ENCODE measurements around the gene DENND10.
"Not testable (repeated sequence)": the region's sequence is repeated elsewhere in the genome, so short reads cannot be mapped to it uniquely, and the experiment has no call there.

Gene DENND10

GRCh38 chr10:119143657-119144056, 39.7 kb downstream of the DENND10 start:
- no peak for ATAC-seq
- TF ChIP-seq ESRRG (CRISPR knock-in tag; IDR thresholded peaks at IDR 0.05): no peak
- no peak for TF ChIP-seq ZNF8 (CRISPR knock-in tag; IDR thresholded peaks at IDR 0.05)
- no peak for TF ChIP-seq ZNF565 (CRISPR knock-in tag; conservative IDR thresholded peaks at IDR 0.05; ENCODE audit: low read depth)
- TF ChIP-seq BACH2 (CRISPR knock-in tag; IDR thresholded peaks at IDR 0.05; ENCODE audit: borderline replicate concordance): no peak
- no peak for TF ChIP-seq TCF4 (CRISPR knock-in tag; IDR thresholded peaks at IDR 0.05; ENCODE audit: borderline replicate concordance)
- no peak for TF ChIP-seq GLIS3 (CRISPR knock-in tag; IDR thresholded peaks at IDR 0.05)
- no peak for TF ChIP-seq PATZ1 (CRISPR knock-in tag; IDR thresholded peaks at IDR 0.05; ENCODE audit: borderline replicate concordance)
- TF ChIP-seq CSRNP3 (CRISPR knock-in tag; IDR thresholded peaks at IDR 0.05): no peak
- no peak for TF ChIP-seq CSDC2 (CRISPR knock-in tag; IDR thresholded peaks at IDR 0.05)
- TF ChIP-seq ARNTL (CRISPR knock-in tag; IDR thresholded peaks at IDR 0.05; ENCODE audit: borderline replicate concordance, low read depth): no peak

- TF ChIP-seq SNAI2 (CRISPR knock-in tag; IDR thresholded peaks at IDR 0.05): no peak
- TF ChIP-seq BACH2 (CRISPR knock-in tag; IDR thresholded peaks at IDR 0.05; ENCODE audit: borderline replicate concordance): no peak
- no peak for TF ChIP-seq ZNF565 (CRISPR knock-in tag; conservative IDR thresholded peaks at IDR 0.05; ENCODE audit: low read depth)
- TF ChIP-seq ISL1 (CRISPR knock-in tag; IDR thresholded peaks at IDR 0.05): no peak
- TF ChIP-seq PATZ1 (CRISPR knock-in tag; IDR thresholded peaks at IDR 0.05; ENCODE audit: borderline replicate concordance): no peak
- ATAC-seq: no peak
These were observed 45.2 kb downstream of the DENND10 start for GRCh38 chr10:119149157-119149556.

GRCh38 chr10:119149729-119150128, 45.8 kb downstream of the DENND10 start:
- ATAC-seq: peak; percentile 51; the same call in 1 of the 3 replicates
- no peak for TF ChIP-seq PPARA (CRISPR knock-in tag; IDR thresholded peaks at IDR 0.05; ENCODE audit: borderline replicate concordance)
- TF ChIP-seq ESRRG (CRISPR knock-in tag; IDR thresholded peaks at IDR 0.05): no peak

GRCh38 chr10:119151601-119152000, 47.7 kb downstream of the DENND10 start:
- not testable (repeated sequence) for ATAC-seq

GRCh38 chr10:119153041-119153440, 49.1 kb downstream of the DENND10 start:
- TF ChIP-seq POU6F1 (CRISPR knock-in tag; IDR thresholded peaks at IDR 0.05; ENCODE audit: borderline replicate concordance, low read depth): no peak
- TF ChIP-seq OSR1 (CRISPR knock-in tag; IDR thresholded peaks at IDR 0.05): no peak
- no peak for TF ChIP-seq ISL1 (CRISPR knock-in tag; IDR thresholded peaks at IDR 0.05)
- no peak for TF ChIP-seq ZC3H10 (CRISPR knock-in tag; IDR thresholded peaks at IDR 0.05)
- no peak for TF ChIP-seq ZFP3 (CRISPR knock-in tag; IDR thresholded peaks at IDR 0.05)
- TF ChIP-seq PATZ1 (CRISPR knock-in tag; IDR thresholded peaks at IDR 0.05; ENCODE audit: borderline replicate concordance): no peak
- no peak for TF ChIP-seq ARNTL (CRISPR knock-in tag; IDR thresholded peaks at IDR 0.05; ENCODE audit: borderline replicate concordance, low read depth)
- no peak for TF ChIP-seq CSRNP3 (CRISPR knock-in tag; IDR thresholded peaks at IDR 0.05)
- no peak for TF ChIP-seq RARB (CRISPR knock-in tag; IDR thresholded peaks at IDR 0.05)
- ATAC-seq: no peak
